HG02588 (cell line): ENCODE results near the gene FBLN2.

ENCODE experiments used
- ATAC-seq: cut with Tn5 transposase; IDR thresholded peaks from one replicate; pipeline ENCODE4 v1.9.1; 2021; ENCODE audit warnings: mild to moderate bottlenecking, moderate library complexity; ENCODE audit not compliant: unreplicated experiment

The FBLN2 gene

GRCh38 chr3:13682331-13683013 is 133.5 kb downstream of the FBLN2 start:
- no peak for ATAC-seq

DNA sequence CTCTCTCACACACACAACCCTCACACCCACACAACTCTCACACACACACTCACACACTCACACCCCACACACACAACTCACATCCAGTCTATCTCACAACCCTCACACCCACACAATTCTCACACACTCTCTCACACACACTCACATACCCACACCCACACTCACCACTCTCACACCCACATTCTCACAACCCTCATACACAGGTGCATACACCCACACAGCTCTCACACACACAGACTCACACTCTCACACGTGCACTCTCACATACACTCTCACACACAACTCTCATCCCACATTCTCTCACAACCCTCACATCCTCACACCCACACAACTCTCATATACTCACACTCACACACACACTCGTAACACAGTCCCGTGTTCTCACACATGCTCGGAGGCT is 134.4 kb downstream of the FBLN2 start:
- no peak for ATAC-seq

DNA sequence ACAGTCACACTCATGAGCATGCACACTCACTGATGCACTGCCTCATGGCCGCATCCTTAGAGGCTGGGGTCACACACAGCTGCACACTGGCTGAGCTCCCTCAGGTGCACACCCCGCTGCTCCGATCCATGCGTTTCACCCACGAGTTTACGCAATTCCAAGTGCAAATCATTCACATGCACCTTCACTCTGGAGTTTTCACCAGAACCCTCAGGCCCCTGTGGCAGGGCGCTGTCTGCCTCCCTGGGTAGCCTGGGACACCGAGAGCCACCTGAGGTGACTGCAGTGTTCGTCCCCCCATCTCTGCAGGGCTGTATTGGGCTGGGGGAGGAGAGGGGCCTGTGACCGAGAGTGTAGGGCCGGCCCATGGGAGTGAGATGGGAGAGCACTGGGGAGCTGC is 134.8 kb downstream of the FBLN2 start:
- ATAC-seq, result no peak

DNA sequence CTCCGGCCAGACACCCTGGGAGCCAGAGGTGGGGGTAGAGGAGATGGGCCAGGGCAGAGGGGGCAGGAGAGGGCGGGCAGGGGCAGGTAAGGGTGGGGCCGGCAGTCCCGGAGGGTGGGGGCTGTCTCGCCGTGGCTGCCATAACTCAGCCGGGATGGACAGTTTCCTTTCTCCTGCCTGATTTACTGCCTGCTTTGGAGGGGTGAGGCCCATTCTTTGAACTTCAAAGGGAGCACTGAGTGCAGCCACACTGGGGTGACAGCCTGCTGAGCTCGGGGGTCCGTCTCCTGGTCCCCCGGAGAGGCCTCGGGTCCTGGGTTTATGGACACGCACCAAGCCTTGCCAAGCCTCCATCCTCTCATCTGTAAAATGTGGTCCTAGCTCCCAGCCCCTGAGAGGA is 135.4 kb downstream of the FBLN2 start:
- ATAC-seq, result no peak

DNA sequence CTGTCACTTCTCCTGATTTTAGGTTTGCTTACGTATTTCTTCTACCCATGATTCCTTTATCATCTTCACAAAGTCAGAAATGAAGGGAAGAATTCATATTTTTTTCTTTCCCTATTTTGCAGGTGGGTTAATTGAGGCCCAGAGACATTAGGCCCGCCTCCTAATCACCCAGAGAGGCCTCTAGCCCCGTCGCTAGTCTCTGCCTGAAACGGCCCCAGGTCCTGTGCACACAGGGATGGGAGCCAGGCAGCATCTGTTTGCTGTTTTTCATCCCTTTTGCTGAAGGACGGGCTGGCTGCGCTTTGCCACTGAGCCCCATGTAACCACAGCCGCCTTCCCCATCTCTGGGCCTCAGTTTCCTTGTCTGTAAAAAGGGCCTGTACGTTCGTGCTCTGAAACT is 135.9 kb downstream of the FBLN2 start:
- ATAC-seq, result no peak

- no peak for ATAC-seq
Observed at GRCh38 chr3:13685721-13686120, 136.8 kb downstream of the FBLN2 start.

GRCh38 chr3:13686367-13687160 is 137.6 kb downstream of the FBLN2 start:
- ATAC-seq, result no peak

DNA sequence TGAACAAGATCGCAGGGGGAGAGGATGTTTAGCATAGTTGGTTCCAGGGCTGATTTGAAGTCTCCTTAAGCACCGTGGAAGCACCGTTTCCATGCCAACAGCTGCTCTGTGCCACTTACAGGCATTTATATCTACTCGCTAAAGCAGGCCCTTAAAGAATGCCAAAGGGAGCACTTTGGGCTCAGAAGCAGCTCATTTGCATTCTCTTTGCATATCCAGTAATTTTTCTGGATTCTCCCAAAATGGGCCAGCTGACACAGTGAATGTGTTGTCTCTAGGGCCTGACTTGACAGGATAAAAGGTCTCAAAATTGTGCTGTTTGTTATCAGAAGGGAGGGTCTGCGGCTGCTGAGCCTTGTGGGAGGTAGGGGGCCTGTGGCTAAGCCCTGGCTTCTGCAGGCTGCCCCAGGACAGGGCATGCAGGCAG is 138.6 kb downstream of the FBLN2 start:
- ATAC-seq, result no peak
